Keratinocyte (primary cell): ENCODE measurements around the gene LRRC39. TPM values are rescaled to one million over a fixed set of nuclear protein-coding genes. Genes with fewer than 3 reads are reported as not detected.

Experiments
- DNase-seq: peaks from one replicate; pipeline ENCODE4 v3.0.0-alpha.2; 2011; ENCODE audit warnings: low read depth, missing footprints, low spot score
- FAIRE-seq: peaks from 2 replicates; lab custom pipeline; 2011; peaks lifted over from hg19 to GRCh38; lab: Jason Lieb, UNC
- H2AFZ ChIP-seq: 2 replicates; pipeline ENCODE4 v1.6.0; 2012; ENCODE audit warnings: low read length, control low read depth, inconsistent platforms; ENCODE audit not compliant: control insufficient read depth
- H3K27ac ChIP-seq: 2 replicates; pipeline ENCODE4 v1.5.1; 2011; ENCODE audit warnings: low read length; ENCODE audit not compliant: control insufficient read depth, insufficient read depth
- H3K27me3 ChIP-seq: 3 replicates; pipeline ENCODE4 v1.6.0; 2011; ENCODE audit warnings: low read length; ENCODE audit not compliant: control insufficient read depth, insufficient read depth; ENCODE audit errors: extremely low read depth
- H3K36me3 ChIP-seq, 2 experiments: 2 replicates in 1 of 2; 3 replicates in 1 of 2; pipeline ENCODE4 v1.5.1; 2011; ENCODE audit warnings: low read length in 2 of 2, mild to moderate bottlenecking in 1 of 2; ENCODE audit not compliant: control insufficient read depth in 2 of 2, insufficient read depth in 2 of 2; ENCODE audit errors: extremely low read depth in 1 of 2
- H3K4me1 ChIP-seq: 3 replicates; pipeline ENCODE4 v1.5.1; 2011; ENCODE audit warnings: low read length; ENCODE audit not compliant: control insufficient read depth, insufficient read depth; ENCODE audit errors: extremely low read depth
- H3K4me2 ChIP-seq: 3 replicates; pipeline ENCODE4 v1.6.0; 2011; ENCODE audit warnings: low read depth, low read length; ENCODE audit not compliant: control insufficient read depth, insufficient read depth; ENCODE audit errors: extremely low read depth
- H3K4me3 ChIP-seq, 3 experiments: fragments of 200-600 bp in 1 of 3; sonication (generic) in 1 of 3; 2 replicates in 2 of 3; 3 replicates in 1 of 3; pipeline ENCODE4 v1.5.1; 2011 to 2016; ENCODE audit warnings: low read length in 3 of 3, mild to moderate bottlenecking in 3 of 3, control low read depth in 2 of 3, inconsistent platforms in 1 of 3, low read depth in 1 of 3, mixed read lengths in 1 of 3, mixed run types in 1 of 3, moderate library complexity in 1 of 3; ENCODE audit not compliant: control insufficient read depth in 2 of 3, insufficient read depth in 2 of 3; ENCODE audit errors: extremely low read depth in 1 of 3
- H3K79me2 ChIP-seq: 2 replicates; pipeline ENCODE4 v1.6.0; 2012; ENCODE audit warnings: low read length; ENCODE audit not compliant: control insufficient read depth, insufficient read depth
- H3K9ac ChIP-seq: 3 replicates; pipeline ENCODE4 v1.6.0; 2011; ENCODE audit warnings: low read length; ENCODE audit not compliant: control insufficient read depth, insufficient read depth; ENCODE audit errors: extremely low read depth
- H3K9me1 ChIP-seq: 3 replicates; pipeline ENCODE4 v1.6.0; 2011; ENCODE audit warnings: low read length; ENCODE audit not compliant: control insufficient read depth, insufficient read depth; ENCODE audit errors: extremely low read depth
- H3K9me3 ChIP-seq: 2 replicates; pipeline ENCODE4 v1.5.1; 2012; ENCODE audit warnings: low read depth, low read length; ENCODE audit not compliant: control insufficient read depth
- H4K20me1 ChIP-seq: 3 replicates; pipeline ENCODE4 v1.6.0; 2011; ENCODE audit warnings: low read length; ENCODE audit not compliant: control insufficient read depth, insufficient read depth; ENCODE audit errors: extremely low read depth
- EZH2 ChIP-seq: IDR thresholded peaks from one replicate; pipeline ENCODE4 v1.6.1; 2012; ENCODE audit warnings: inconsistent platforms, mild to moderate bottlenecking, low read length, moderate library complexity
- dilution Hi-C: fragments of 300-500 bp; cut with MboI; formaldehyde crosslinking; loops from one replicate; pipeline ENCODE4 v1.7.0; 2020; ENCODE audit warnings: low sequenced_read_pairs; ENCODE audit not compliant: extremely low pct_ligation_motif_present
- polyA minus RNA-seq, 3 experiments: library from RNA; depleted of rRNA, polyadenylated mRNA; stranded (reverse); fragments of >200 nt; gene quantifications; 1 replicate in 1 of 3; 2 replicates in 1 of 3; 3 replicates in 1 of 3; pipeline ENCODE4 v1.2.3, GENCODE V29; 2011
- polyA plus RNA-seq, 5 experiments: library from polyadenylated mRNA; depleted of rRNA in 3 of 5; stranded (reverse) in 3 of 5; stranded (forward) in 1 of 5; unstranded in 1 of 5; fragments of >200 nt; gene quantifications; 1 replicate in 1 of 5; 2 replicates in 3 of 5; 3 replicates in 1 of 5; pipeline versions ENCODE4 v1.2.1 to v1.2.3, GENCODE V29; 2011 to 2012; ENCODE audit warnings: missing spikeins in 2 of 5, low read depth in 1 of 5, low replicate concordance in 1 of 5
- TF ChIP-seq, protein P1 (sequence below), 3 experiments: IDR thresholded peaks in 1 of 3; conservative IDR thresholded peaks in 1 of 3; optimal IDR thresholded peaks in 1 of 3; 2 replicates in 2 of 3; 3 replicates in 1 of 3; pipeline versions ENCODE3 to v1.5.1; 2011; ENCODE audit warnings: low read length in 3 of 3, mild to moderate bottlenecking in 3 of 3, moderate library complexity in 2 of 3, control low read depth in 1 of 3, inconsistent platforms in 1 of 3; ENCODE audit not compliant: insufficient read depth in 2 of 3; ENCODE audit errors: extremely low read depth in 1 of 3

Gene LRRC39
- polyA plus RNA-seq, result 0.17 to 0.88 TPM (median 0.57 TPM) in 3 replicates
- 2.0 TPM for polyA plus RNA-seq (2011; ENCODE audit: low read depth)
- 0.19 TPM in 1 of 2 replicates, not detected in the other for polyA plus RNA-seq (2011; cell fraction: cytosol; rRNA removed)
- 2.3 and 2.6 TPM in 2 replicates for polyA plus RNA-seq (2011; cell fraction: nucleus; rRNA removed)
- 0.10 and 1.3 TPM in 2 replicates for polyA plus RNA-seq (2012; ENCODE audit: low replicate concordance)
- polyA minus RNA-seq, result 0.67 TPM in 1 of 3 replicates, not detected in the others
- polyA minus RNA-seq (2011; cell fraction: cytosol; rRNA and poly(A)+ RNA removed), result not detected
- 0.78 TPM in 1 of 2 replicates, not detected in the other for polyA minus RNA-seq (2011; cell fraction: nucleus; rRNA and poly(A)+ RNA removed)

DNA sequence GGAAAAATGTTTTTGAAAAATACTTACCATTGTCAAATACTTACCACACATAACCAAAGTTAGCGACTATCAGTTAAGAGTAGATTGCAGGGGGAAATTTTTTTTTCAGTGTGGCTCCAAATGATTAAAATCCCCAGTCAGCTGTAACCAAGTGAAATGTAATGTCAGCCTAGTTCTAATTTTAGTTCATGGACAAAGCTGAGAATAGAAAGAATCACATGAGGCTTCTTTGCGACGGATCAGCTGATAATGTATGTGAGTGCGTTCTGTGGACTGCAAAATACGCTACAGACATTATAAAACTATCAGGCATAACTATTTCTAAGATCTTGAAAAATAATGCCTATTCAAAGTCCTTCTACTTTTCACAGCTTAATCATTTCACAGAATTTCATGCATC is at the start of gene LRRC39:
Gene LRRC39, minus strand, starts transcription at position 166 of the 400 bp plus-strand sequence. CDS start 9,740 bp downstream, outside the sequence.
- no peaks in the 10 kb centered on the region for H3K36me3 ChIP-seq
- no peaks in the 10 kb centered on the region for H4K20me1 ChIP-seq
- H3K27ac ChIP-seq, result no peak within 1 kb of the TSS
- DNase-seq (no peak), FAIRE-seq (no peak)
- no peaks in the 10 kb centered on the region for H3K79me2 ChIP-seq
- H3K9me1 ChIP-seq, result no peaks in the 10 kb centered on the region
- no peak within 1 kb of the TSS for H3K9ac ChIP-seq
- dilution Hi-C loops, result no loop called here
- no peak within 1 kb of the TSS for H3K4me3 ChIP-seq
- TF ChIP-seq, protein P1, sequence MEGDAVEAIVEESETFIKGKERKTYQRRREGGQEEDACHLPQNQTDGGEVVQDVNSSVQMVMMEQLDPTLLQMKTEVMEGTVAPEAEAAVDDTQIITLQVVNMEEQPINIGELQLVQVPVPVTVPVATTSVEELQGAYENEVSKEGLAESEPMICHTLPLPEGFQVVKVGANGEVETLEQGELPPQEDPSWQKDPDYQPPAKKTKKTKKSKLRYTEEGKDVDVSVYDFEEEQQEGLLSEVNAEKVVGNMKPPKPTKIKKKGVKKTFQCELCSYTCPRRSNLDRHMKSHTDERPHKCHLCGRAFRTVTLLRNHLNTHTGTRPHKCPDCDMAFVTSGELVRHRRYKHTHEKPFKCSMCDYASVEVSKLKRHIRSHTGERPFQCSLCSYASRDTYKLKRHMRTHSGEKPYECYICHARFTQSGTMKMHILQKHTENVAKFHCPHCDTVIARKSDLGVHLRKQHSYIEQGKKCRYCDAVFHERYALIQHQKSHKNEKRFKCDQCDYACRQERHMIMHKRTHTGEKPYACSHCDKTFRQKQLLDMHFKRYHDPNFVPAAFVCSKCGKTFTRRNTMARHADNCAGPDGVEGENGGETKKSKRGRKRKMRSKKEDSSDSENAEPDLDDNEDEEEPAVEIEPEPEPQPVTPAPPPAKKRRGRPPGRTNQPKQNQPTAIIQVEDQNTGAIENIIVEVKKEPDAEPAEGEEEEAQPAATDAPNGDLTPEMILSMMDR (optimal IDR thresholded peaks at IDR 0.05 in 1 of 3, IDR thresholded peaks at IDR 0.05 in 1 of 3, conservative IDR thresholded peaks at IDR 0.05 in 1 of 3; ENCODE audit: extremely low read depth in 1 of 3, insufficient read depth in 2 of 3, low read length in 3 of 3), result no peak
- no peak for TF ChIP-seq EZH2
- no peaks in the 10 kb centered on the region for H3K9me3 ChIP-seq
- H3K4me2 ChIP-seq, result no peak within 1 kb of the TSS
- H3K4me1 ChIP-seq, result no peaks in the 10 kb centered on the region
- no peak within 1 kb of the TSS for H2AFZ ChIP-seq
- H3K27me3 ChIP-seq, result no peaks in the 10 kb centered on the region

DNA sequence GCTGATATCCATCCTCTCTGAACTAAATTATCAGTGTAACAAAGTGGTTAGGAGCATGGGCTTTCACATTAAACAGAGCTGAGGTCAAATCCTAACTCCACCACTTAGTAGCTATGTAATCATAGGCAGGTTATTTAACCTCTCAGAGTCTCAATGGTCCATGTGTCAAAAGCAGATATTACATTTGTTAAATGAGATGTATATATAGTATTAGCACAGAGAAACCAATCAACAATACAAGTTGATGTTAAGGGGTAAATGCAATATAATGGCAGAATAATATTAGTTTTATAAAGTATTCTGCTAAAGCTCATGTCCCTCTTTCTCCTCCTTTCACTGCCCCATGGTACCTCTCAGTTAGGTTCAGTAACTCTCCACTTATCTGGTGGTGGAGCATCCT is 44.4 kb upstream of the LRRC39 start:
- Histone ChIP-seq H3K36me3 (peaks cover 0 to 3% of the 10 kb centered on the region in 2 experiments), H3K79me2 (no peaks in the 10 kb centered on the region), H2AFZ (no peak overlapping the region), H3K4me3 (no peak overlapping the region), H3K9me1 (no peaks in the 10 kb centered on the region), H3K4me1 (no peaks in the 10 kb centered on the region), H3K27ac (no peak overlapping the region), H3K27me3 (no peaks in the 10 kb centered on the region), H3K4me2 (no peak overlapping the region), H3K9me3 (no peaks in the 10 kb centered on the region), H3K9ac (no peak overlapping the region), H4K20me1 (no peaks in the 10 kb centered on the region)
- TF ChIP-seq EZH2, result no peak
- TF ChIP-seq, protein P1 (optimal IDR thresholded peaks at IDR 0.05 in 1 of 3, IDR thresholded peaks at IDR 0.05 in 1 of 3, conservative IDR thresholded peaks at IDR 0.05 in 1 of 3; ENCODE audit: extremely low read depth in 1 of 3, insufficient read depth in 2 of 3, low read length in 3 of 3), result no peak
- no peak for DNase-seq
- dilution Hi-C loops, result no loop called here
- FAIRE-seq, result peak; percentile 23
